Stimulated activated CD8-positive, alpha-beta memory T cell treated with anti-CD3 and anti-CD28 coated beads, Interleukin-4, amount 100 ng/mL, for 1 hour (primary cell): ENCODE measurements around the gene BBIP1.

Experiments
- DNase-seq, 2 donors: peaks; one replicate each; pipeline ENCODE4 v3.0.0-alpha.2; 2020; ENCODE audit warnings: low read depth in 2 of 2, low spot score in 1 of 2

The BBIP1 gene, protein sequence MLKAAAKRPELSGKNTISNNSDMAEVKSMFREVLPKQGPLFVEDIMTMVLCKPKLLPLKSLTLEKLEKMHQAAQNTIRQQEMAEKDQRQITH

DNA sequence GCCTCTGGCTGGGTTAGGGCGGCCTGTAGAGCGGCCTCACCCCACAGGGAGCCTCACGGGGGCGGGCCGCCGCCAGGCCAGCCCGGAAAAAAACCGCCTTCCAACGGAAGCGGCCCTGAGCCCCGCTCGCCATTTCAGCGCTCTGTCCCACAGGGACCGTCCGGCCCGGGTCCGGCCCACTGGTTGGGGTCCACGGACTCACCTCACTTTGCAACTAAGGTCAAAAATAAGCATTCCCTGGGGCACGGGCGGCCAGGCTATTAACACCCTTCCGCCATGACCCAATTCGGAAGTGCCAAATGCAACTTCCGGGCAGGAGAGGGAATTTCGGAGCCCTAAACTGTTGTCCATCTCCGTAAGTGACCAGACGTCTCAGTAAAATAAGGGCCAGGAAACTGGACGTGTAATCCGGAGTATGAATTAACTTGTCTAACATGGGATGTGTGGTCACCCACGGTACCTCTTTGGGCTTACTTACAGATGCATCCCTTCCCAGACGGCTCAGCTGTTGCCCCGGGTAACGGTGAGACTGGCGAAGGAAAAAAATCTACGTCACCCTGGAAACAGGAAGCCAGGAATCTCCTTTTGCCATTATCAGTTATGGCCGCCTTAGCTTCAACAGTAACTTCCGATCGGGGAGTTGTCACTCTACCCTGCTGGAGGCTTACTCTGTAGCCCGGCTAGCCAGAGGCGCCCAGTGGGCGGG is at the start of gene BBIP1:
BBIP1 (minus strand) TSS at position 538 of the 706 bp plus-strand sequence. CDS start 1,023 bp downstream, outside the sequence.
- DNase-seq = peak in 1 of 2 donors; percentile 97

DNA sequence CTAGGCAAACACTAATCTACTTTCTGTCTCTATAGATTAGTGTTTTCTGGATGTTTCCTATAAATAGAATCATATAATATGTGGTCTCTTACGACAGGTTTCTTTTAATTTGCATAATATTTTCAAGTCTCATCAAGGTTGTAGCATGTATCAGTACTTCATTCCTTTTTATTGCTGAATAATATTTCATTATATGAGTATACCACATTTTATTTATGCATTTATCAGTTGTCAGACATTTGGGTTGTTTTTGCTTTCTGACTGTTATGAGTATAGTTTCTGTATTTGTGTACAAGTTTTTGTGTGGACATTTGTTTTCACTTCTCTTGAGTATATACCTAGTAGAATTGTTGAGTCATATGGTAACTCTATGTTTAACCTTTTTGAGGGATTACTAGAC is 48.7 kb upstream of the BBIP1 start:
- DNase-seq = no peak

DNA sequence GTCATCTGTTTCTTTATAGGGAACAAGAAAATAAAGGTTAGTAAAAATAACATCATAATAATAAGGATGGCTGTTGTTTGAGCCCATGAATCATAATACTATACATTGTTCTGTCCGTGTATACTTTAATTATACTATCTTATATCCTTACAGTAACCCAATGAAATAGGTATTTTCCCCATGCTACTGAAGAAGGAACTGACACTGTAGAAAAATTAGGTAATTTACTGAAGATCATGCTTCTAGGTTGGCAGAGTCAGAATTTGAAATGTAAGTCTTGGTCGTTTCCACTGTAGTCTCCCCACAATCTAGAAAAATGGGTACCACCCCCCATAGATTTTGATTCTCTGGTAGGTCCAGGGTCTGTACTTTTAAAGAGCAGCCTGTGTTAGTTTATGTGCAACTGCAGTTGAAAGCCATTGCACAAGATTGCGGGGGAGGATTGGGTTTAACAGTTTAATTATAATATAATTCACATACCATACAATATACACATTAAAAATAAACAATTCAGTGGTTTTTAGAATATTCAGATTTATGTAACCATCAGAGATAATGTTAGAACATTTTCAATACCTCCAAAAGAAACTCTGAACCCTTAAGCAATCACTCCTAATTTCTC is 48.1 kb upstream of the BBIP1 start:
- no peak for DNase-seq

DNA sequence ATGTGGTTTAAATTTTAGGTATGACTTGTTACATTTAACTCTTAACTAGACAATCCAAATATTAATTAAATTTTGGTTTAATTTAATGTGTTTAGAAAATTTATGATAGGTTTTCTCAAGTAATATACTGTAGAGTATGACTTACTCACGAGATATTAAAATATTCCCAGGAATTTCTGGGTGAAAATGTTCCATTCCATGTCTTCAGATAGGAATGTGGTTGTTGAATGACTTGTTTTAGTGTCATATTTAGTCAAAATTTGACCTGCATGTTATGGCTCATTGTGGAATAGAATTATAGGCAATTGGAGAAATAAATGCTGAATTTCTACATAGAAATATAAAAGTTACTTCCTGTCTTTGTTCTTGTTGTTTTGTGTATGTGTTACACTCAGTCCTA is 47.2 kb upstream of the BBIP1 start:
- no peak for DNase-seq

DNA sequence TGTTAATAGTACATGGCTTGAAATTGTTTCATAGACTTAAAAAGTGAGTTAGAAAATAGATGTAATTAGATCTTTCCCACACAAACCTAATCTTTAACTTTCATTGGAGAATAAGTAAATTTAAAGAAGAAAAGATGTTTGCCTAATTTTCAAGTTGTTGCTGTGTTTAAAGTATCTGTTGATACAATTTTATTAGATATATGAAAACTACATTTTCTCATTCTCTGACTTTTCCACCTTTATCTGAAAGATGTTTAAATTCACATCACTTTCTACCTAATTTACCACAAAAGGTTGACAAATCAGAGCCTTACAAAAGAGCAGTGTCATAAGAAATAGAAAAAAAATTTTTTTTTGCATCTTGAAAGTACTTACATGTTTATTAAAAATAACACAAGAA is 46.2 kb upstream of the BBIP1 start:
- DNase-seq = no peak

DNA sequence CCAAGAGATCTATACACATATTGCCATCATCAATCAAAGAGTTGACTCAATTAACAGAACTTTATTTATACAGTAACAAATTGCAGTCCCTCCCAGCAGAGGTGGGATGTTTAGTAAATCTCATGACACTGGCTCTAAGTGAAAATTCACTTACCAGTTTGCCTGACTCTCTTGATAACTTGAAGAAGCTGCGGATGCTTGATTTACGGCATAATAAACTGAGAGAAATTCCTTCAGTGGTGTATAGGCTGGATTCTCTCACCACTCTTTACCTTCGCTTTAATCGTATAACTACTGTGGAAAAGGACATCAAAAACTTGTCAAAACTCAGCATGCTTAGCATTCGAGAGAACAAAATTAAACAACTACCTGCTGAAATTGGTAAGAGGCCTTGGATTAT is 45.7 kb upstream of the BBIP1 start:
- DNase-seq = no peak

DNA sequence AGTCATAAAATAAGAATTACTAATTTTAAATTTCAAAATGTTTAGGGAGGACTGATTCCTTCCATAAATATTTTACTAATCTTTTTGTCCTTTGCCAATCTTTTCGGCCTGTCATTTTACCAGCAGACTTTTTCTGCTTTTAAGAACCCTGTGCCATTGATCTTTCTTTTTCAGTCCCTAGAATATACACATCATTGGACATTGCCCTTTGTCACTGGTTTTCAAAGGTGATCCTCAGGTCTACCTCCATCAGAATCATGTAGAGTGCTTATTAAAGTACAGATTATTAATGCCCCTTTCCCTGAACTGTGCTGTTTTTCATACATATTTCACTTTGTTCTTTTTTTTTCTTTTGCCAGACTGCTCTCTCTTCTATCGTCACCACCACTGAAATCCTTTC is 44.2 kb upstream of the BBIP1 start:
- no peak for DNase-seq

DNA sequence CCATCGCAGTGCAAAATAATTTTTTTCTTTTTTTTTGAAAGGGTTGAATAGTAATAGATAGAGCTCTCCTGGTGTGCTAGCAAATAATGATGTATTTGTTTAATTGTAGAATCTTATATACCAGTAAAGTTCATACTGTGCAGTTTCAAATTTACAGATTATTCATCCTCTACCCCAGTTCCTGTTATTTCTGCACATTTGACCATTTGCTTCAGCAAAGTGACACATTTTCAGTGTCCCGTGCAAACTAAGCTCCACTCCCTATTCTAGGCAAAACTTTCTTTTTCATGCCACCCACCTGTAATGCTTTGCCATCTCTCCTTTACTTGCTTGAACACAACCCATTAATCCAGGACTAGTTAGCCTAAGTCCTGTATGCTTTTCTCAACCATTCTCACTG is 43.5 kb upstream of the BBIP1 start:
- DNase-seq = no peak

DNA sequence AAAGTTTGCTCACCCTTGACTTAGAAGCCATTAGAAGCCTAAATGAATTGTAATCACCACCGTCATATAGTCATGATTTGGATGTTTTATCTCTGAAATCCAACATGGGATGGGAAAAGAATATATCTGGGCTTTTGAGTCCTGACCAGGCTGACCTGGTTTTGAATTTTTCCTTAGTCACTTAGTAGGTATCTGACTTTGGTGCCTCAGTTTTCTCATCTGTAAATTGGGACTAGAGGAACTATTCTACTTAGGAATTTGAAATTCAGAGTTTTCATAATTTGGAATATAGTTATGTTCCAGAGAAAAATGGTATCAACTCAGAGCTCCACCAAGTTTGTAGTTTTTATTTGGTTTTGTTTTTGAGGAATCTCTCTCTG is 41.3 kb upstream of the BBIP1 start:
- DNase-seq = no peak

DNA sequence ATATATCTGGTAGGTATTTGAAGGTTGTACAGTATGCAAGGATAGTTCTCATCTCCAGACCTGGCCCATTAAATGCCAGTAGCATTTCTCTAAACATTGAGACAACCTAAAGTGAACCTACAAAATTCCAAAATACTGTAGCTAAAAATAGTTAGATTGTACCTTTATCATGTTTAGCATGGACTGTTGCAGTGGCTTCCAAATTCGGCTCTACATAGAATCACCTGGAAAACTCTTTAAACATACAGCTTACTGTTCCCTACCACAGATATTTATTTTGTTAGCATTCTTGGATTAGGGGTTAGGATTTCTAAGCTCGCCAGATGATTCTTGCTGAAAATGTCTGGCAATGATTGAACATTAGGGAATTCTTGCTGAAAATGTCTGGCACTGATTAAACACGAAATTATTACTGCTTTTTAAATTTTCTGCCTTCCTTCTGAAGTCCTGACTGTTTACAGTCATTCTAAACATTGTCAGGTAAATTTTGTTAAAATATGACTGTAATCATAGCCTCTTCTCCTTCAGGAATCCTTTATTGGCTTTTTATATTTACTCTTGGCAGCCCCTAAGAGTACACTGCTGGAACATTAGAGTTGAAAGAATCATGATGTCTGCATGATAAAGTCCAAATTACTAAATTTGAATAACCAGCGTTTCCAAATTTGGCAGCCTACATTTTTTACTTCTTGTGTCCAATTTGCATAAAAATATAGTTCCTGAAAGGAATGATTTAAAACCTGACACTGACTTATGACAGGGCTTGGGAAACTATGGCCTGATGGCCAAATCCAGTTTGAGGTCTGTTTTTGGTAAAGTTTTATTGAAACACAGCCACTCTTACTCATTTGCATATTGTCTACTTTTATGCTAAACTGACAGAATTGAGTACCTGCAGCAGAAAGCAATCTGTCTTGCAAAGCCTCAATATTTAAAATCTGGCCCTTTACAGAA is 40.7 kb upstream of the BBIP1 start:
- DNase-seq = no peak

DNA sequence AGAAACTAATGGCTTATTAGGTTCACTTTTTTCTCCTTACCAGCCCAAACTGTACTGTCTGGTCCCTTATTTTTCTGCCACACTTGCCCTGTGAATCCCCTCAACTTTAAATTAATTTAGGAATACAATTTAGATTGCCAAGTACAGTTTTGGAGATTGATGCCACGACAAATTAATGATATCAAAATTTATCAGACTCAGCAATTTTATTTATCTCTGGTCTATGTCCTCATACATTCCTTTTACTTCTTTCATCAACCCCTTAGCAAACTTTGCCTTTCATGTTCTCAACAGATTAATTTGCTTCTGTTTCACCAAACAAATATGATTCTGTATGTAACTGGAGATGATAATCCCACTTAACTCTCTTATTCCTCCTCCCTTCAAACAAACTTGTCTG is 38.6 kb upstream of the BBIP1 start:
- DNase-seq = no peak

DNA sequence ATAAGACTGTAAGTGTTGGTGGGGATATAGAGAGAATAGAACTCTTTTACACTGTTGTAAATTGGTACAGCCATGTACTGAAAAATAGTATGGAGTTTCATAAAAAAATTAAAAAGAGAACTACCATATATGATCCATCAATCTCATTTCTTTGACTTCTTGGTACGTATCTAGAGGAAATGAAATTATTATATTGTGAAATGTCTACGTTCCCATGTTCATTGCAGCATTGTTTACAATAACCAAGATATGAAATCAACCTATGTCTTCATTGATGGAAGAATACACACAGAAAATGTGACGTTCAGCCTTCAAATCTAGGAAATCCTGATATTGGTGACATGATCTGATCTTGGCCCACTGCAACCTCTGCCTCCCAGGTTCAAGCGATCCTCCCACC is 32.4 kb upstream of the BBIP1 start:
- no peak for DNase-seq

DNA sequence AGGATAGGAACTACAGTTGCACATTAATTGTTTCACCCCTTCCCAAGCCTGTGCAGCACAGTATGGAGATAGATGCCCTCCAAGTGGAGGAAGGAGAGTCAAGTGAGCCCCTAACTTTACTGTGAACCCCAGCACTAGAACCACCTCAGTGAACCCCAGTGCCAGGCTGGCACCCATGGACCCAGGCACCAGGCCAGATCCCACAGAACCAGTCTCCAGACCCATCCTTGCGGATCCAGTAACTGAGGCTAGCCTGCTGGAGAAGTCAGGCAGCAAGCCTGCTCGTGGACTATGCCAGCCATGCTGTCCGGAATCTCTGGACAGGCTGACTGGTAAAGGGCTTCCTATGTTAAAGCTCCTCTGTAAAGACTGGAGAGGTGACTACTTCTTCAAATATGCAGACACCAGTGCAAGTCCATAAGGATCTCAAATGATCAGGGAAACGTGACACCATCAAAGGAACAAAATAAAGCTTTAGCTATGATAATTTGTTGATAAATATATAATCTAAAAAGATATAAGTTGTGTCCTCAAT is 28.1 kb upstream of the BBIP1 start:
- no peak for DNase-seq

DNA sequence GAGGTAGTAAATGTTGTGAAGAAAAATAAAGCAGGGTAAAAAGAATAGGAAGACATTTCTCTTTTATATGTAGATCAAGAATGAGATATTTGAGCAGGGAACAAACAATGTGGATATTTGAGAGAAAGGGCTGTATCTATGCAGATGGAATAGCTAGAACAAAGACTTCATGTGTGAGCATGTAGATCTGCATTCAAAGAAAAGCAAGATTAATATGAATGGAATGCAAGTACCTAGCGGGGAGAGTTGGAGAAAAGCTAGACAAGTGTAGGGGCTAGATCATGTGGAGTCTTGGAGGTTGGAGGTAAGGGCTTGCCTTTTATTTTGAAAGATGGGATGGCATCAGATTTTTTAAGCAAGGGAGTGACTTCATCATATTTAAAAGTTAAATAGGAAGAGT is 27.5 kb upstream of the BBIP1 start:
- DNase-seq = no peak

DNA sequence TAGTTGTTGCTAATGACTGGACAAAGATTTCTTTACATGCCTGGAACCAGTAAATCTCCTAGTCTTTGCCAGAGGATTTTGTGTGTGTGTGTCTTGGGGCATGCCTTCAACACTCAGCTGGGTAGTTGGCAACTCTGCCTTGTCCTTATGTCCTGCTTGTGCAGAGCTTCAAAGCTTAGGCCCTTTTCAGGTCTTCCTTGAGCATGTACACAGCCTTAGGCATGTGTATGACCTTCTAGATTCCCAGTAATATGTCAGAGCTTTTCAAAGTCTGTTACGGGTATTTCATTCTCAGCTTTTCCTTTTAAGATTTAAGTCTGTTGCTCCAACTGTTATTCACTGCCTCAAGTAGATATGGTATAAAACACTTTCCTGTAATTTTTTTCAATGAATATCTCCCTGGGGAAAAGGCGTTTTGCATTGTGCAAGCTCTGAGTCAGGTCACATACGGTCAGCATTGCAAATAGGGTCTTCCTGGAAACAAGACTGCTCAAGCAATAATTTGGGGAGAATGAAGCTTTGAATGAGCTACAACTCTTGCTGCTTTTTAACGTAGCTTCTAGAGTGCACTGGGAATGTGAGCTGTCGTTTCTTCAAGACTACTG is 25.9 kb upstream of the BBIP1 start:
- DNase-seq = no peak

DNA sequence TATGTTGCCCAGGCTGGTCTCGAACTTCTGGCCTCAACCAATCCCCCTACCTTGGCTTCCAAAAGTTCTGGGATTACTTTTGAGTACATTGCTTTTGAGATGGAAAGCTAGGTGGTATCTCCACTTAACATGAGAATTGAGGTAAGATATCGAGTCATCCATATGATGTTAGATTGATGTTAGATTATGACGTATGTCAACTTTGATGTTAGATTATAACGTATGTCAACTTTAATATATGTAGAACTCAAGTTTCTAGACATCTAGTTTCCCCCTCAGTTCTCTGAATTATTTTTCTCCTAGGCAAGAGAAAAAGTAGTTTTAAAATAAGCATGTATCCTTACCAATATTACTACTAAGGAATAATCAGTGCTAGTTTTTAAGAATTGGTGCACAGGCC is 20.4 kb upstream of the BBIP1 start:
- no peak for DNase-seq

DNA sequence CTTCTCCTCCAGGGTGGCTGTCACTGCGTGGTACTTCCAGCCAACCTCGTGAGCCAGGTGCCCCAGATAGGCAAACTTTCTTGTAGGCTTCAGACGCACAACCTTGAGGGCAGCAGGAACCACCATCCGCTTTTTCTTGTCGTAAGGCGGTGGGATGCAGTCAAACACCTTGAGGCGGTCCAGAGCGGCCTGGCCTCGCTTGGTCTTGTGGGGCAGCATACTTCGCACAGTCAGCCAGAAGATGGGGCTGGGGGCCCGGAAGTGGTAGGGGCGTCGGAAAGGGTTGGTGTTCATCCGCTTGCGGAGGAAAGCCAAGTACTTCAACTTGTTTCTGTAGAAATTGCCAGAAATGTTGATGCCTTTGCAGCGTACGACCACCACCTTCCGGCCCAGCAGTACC is 17.8 kb upstream of the BBIP1 start:
- DNase-seq = no peak

DNA sequence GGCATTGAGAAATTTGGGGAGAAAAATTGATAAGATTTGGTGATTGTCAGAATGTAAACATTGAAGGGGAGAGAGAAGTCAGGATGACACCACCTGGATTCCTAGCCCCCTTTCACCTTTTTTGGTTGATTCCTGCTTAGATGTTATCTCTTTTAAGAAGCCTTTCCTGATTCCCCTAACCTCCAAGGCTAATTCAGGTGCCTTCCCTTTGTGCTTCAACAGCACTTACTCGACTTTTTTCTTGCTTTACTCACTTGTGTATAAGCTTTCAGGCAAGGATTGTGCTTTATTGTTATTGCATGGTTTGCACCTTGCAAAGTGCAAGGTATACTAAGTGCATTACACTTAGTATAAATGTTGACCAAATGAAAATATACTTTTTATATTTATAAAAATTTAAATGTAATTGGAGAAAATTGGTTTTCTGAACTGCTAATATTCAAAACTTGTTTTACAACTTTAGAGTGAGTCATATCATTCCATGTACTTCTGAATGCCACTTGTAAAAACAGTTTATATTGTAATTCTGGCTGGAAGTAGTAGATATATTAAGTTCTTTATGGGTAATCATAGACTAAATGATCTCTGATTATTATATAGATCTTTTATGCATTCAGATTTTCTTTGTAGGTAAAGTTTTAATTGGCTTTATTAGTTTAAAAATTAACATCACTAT is 13.7 kb upstream of the BBIP1 start:
- DNase-seq = no peak

DNA sequence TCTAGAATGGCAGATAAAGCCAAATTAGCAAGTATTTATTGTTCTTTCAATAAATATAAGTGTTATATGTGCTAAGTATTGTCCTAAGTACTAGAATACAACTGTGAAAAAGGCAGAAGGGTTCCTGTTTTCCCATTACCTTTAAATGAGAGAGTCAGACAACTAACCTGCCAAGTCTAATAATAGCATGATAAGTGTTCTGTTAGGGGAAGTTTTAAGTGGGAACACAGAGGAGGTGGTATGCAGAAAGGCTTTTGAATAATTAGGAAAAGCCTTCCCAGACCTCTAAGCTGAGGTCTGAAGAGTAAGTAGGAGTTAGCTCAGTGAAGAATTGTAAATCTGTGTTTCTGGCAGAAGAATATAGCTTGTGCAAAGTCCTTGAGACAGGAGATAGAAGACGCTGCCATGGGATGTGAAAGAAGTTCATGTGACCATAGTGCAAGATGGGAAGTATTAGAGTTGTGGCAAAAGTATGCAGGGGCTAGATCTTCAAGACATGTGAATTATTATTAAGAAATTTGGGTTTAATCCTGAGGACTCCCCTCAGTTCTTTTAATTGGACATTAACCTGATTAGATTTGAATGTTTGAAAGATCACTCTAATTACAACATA is 12.9 kb upstream of the BBIP1 start:
- DNase-seq = no peak

DNA sequence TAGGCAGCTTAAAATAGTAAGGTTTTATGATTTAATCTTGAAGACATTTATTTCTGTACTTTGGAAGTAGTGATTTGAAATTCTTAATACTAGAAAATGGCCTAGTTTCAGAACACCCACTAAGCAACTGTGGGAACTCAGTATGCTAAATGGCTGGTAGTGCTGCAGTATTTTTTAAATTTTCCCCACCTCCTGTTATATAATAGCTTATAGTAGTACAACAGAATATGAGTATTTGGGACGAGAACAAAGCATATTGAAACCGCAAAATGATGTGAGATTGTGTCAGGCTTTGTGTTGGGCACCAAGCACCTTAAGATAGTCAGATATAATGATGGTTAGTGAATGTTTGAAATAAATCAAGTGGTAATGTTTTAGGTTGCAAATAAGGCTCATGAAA is 8.5 kb upstream of the BBIP1 start:
- DNase-seq = no peak
